ENCODE measurements around the gene GPR107.
A peak's percentile ranks its signal among the peaks of the same experiment; 100 is the strongest.

GPR107 gene

GRCh38 chr9:130041648-130042405, 11.9 kb upstream of the GPR107 start:
- TF ChIP-seq TCF12 (IDR thresholded peaks at IDR 0.05; ENCODE audit: low read depth), result no peak
- no peak for TF ChIP-seq CREB1 (IDR thresholded peaks at IDR 0.05; ENCODE audit: low read depth)
- TF ChIP-seq FOXM1 (IDR thresholded peaks at IDR 0.05; ENCODE audit: borderline replicate concordance, low read depth), result no peak
- no peak for TF ChIP-seq EGR1 (IDR thresholded peaks at IDR 0.05)
- no peak for TF ChIP-seq RAD21 (IDR thresholded peaks at IDR 0.05; ENCODE audit: low read depth)
- TF ChIP-seq USF1 (IDR thresholded peaks at IDR 0.05), result no peak
- no peak for TF ChIP-seq REST (IDR thresholded peaks at IDR 0.05; ENCODE audit: low read depth)
- no peak for TF ChIP-seq TEAD4 (IDR thresholded peaks at IDR 0.05)
- TF ChIP-seq NFIC (IDR thresholded peaks at IDR 0.05), result no peak
- no peak for TF ChIP-seq ZBTB7A (IDR thresholded peaks at IDR 0.05; ENCODE audit: low read depth)
- no peak for TF ChIP-seq EP300 (IDR thresholded peaks at IDR 0.05; ENCODE audit: borderline replicate concordance)
- TF ChIP-seq, protein P1, sequence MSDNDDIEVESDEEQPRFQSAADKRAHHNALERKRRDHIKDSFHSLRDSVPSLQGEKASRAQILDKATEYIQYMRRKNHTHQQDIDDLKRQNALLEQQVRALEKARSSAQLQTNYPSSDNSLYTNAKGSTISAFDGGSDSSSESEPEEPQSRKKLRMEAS (IDR thresholded peaks at IDR 0.05), result no peak
- no peak for TF ChIP-seq CEBPB (IDR thresholded peaks at IDR 0.05)
- TF ChIP-seq YY1 (IDR thresholded peaks at IDR 0.05; ENCODE audit: low read depth), result no peak
- TF ChIP-seq TAF1 (IDR thresholded peaks at IDR 0.05; ENCODE audit: low read depth), result no peak

DNA sequence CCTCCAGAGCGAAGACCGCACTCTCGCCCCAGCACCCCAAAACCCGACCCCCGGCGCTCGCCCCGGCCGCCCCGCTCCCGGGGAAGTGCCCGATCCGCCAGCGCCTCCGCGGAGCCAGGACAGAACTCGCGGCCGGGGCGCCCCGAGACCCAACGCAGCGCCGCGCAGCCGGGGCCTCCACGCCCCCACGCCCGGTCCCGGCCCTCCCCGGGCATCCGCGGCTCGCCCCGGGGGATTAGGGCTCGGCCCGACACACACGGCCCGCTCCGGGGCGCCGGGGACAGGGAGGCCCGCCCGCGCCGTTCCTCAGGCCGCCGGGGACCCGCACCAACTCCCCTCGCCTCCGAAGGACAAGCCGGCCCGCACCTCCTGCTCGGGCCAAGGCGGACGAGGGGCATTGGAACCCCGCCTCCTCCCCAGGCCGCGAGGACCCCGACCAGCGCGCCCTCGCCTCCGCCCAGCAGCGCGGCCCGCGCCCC, 11.3 kb upstream of the GPR107 start:
- no peak for TF ChIP-seq NFIC (IDR thresholded peaks at IDR 0.05)
- TF ChIP-seq, protein P1 (IDR thresholded peaks at IDR 0.05), result 0 out of 2 replicates have a peak, but pooled peaks have one; percentile 17
- peak; percentile 93 for TF ChIP-seq ZBTB7A (IDR thresholded peaks at IDR 0.05; ENCODE audit: low read depth)

DNA sequence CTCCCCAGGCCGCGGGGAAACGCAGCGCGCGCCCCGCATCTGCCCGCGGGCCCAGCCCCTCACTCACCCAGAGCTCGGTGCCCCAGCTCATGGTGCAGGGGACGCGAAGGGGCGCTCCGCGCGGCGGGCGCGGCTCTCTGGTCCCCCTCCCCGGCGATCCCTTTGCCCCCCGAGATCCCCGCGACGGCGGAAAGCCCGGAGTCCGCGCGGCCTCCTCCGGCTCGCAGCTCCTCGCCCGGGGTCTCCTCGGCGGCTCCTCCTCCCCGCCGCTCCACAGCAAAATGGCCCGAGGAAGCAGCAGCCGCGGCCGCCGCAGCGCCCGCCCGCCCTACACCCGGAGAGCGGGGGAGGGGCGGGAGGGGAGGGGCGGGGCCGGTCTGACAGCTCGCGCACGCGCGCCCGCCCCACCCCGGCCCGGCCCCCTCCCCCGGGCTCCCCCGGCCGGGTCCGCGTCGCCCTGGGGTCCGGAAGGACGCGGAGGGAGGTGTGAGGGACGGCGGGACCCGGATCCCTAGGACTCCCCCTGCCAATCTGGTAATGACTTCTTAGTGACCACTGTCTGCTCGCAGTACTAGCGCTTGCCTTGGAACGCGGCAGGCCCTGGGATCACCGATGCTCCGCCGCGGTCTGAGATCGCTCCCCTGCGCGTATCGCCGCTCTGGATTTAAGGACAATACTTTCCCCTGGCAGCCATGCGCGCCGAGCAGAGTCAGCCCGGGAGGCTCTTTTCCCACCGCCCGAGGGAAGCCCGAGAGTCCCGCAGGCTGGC, 10.6 kb upstream of the GPR107 start, which contains the start of gene FNBP1:
Gene FNBP1 (minus strand): TSS at position 305 of the 769 bp plus-strand sequence. CDS start 214 bp downstream, at position 91.
- TF ChIP-seq TAF1 (IDR thresholded peaks at IDR 0.05; ENCODE audit: low read depth), result peak; percentile 85; the same call in 1 of the 2 replicates
- TF ChIP-seq ZBTB7A (IDR thresholded peaks at IDR 0.05; ENCODE audit: low read depth), result peak; percentile 39
- peak; percentile 59 for TF ChIP-seq YY1 (IDR thresholded peaks at IDR 0.05; ENCODE audit: low read depth)
- TF ChIP-seq TEAD4 (IDR thresholded peaks at IDR 0.05), result no peak

GRCh38 chr9:130043654-130044623, 9.8 kb upstream of the GPR107 start:
- TF ChIP-seq CEBPB (IDR thresholded peaks at IDR 0.05) (no peak), EP300 (IDR thresholded peaks at IDR 0.05; ENCODE audit: borderline replicate concordance) (no peak), TCF12 (IDR thresholded peaks at IDR 0.05; ENCODE audit: low read depth) (no peak), ZBTB7A (IDR thresholded peaks at IDR 0.05; ENCODE audit: low read depth) (no peak), TAF1 (IDR thresholded peaks at IDR 0.05; ENCODE audit: low read depth) (no peak), FOXM1 (IDR thresholded peaks at IDR 0.05; ENCODE audit: borderline replicate concordance, low read depth) (no peak), EGR1 (IDR thresholded peaks at IDR 0.05) (no peak), NFIC (IDR thresholded peaks at IDR 0.05) (no peak), YY1 (IDR thresholded peaks at IDR 0.05; ENCODE audit: low read depth) (no peak)
- TF ChIP-seq, protein P1 (IDR thresholded peaks at IDR 0.05), result no peak

DNA sequence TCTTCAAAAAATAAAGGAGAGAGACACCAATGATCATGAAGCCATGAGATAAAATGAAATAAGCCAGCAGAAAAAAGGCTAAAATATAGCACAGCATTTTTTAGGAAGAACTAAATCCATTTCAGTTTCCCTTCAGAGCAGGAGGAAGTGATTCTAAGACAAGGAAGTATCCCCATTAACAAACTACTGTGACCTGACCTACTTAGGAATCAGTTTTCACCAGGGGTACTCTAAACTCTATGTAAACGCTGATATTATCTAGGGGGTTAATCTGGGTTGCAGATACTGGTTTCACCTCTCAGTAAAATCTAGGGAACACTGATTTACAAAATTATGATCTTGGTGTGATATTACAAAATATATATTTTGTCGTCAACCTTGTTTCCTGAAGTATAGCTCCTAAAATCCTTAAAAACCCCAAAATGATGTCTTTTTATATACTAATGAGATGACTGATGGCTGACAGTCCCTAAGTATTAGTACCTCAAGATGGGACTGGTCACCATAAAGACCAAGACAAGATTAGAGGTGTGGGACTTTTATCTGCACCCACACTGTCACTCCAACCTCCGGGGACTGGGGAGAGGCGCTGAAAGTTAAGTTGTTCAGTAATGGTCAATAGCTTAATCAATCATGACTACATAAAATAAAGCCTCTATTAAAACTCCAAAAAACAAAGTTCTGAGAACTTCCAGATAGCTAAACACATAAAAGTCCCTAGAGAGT, 7.8 kb upstream of the GPR107 start:
- no peak for TF ChIP-seq TEAD4 (IDR thresholded peaks at IDR 0.05)
- TF ChIP-seq EP300 (IDR thresholded peaks at IDR 0.05; ENCODE audit: borderline replicate concordance), result no peak
- no peak for TF ChIP-seq REST (IDR thresholded peaks at IDR 0.05; ENCODE audit: low read depth)
- TF ChIP-seq RAD21 (IDR thresholded peaks at IDR 0.05; ENCODE audit: low read depth), result no peak
- no peak for TF ChIP-seq YY1 (IDR thresholded peaks at IDR 0.05; ENCODE audit: low read depth)
- TF ChIP-seq TCF12 (IDR thresholded peaks at IDR 0.05; ENCODE audit: low read depth), result no peak
- no peak for TF ChIP-seq CREB1 (IDR thresholded peaks at IDR 0.05; ENCODE audit: low read depth)
- TF ChIP-seq, protein P1 (IDR thresholded peaks at IDR 0.05), result no peak
